HG03025 (cell line): ENCODE results near the gene DNAAF1.
"Not testable (repeated sequence)": the region's sequence is repeated elsewhere in the genome, so short reads cannot be mapped to it uniquely, and the experiment has no call there.

Source experiments
- ATAC-seq: cut with Tn5 transposase; IDR thresholded peaks from one replicate; pipeline ENCODE4 v1.9.1; 2021; ENCODE audit warnings: mild to moderate bottlenecking, moderate library complexity; ENCODE audit not compliant: unreplicated experiment, low FRiP score

Gene DNAAF1

GRCh38 chr16:84182680-84183571 is 37.8 kb downstream of the DNAAF1 start:
- ATAC-seq, result no peak

- no peak for ATAC-seq
These were observed 38.4 kb downstream of the DNAAF1 start for GRCh38 chr16:84183572-84183875.

- ATAC-seq, result no peak
These were observed 38.9 kb downstream of the DNAAF1 start for GRCh38 chr16:84183911-84184591.

- no peak for ATAC-seq
These were observed 39.7 kb downstream of the DNAAF1 start for GRCh38 chr16:84184775-84185174.

GRCh38 chr16:84186685-84187437 is 41.8 kb downstream of the DNAAF1 start, which contains the start of gene TAF1C:
TSS of gene TAF1C (minus strand) at chr16:84187057. CDS start at chr16:84184988, 2,069 bp downstream.
- peak; percentile 80 for ATAC-seq

GRCh38 chr16:84190731-84191388 is 45.8 kb downstream of the DNAAF1 start, which contains the start of gene ADAD2:
TSS of gene ADAD2 (plus strand) at chr16:84191157. CDS start at chr16:84191231, 74 bp downstream.
- no peak for ATAC-seq

- ATAC-seq, result no peak
These were observed 46.4 kb downstream of the DNAAF1 start for GRCh38 chr16:84191466-84191865.

- ATAC-seq, result no peak
These were observed 48.4 kb downstream of the DNAAF1 start for GRCh38 chr16:84193480-84193879.

- ATAC-seq, result no peak
These were observed 48.9 kb downstream of the DNAAF1 start for GRCh38 chr16:84194018-84194417.

GRCh38 chr16:84194470-84195200 is 49.5 kb downstream of the DNAAF1 start:
- ATAC-seq, result no peak

- ATAC-seq, result no peak
These were observed 50.3 kb downstream of the DNAAF1 start for GRCh38 chr16:84195201-84196093.

- ATAC-seq, result no peak
These were observed 51.0 kb downstream of the DNAAF1 start for GRCh38 chr16:84196101-84196500.

- no peak for ATAC-seq
These were observed 51.8 kb downstream of the DNAAF1 start for GRCh38 chr16:84196727-84197394.

- no peak for ATAC-seq
These were observed 52.5 kb downstream of the DNAAF1 start for GRCh38 chr16:84197466-84198128.

GRCh38 chr16:84198401-84198800 is 53.3 kb downstream of the DNAAF1 start:
- no peak for ATAC-seq

GRCh38 chr16:84199097-84199496 is 54.0 kb downstream of the DNAAF1 start:
- ATAC-seq, result no peak

GRCh38 chr16:84199861-84200260 is 54.8 kb downstream of the DNAAF1 start:
- no peak for ATAC-seq

GRCh38 chr16:84204551-84204950 is 59.4 kb downstream of the DNAAF1 start:
- not testable (repeated sequence) for ATAC-seq
